Karpas-422 (cell line): Measurements from ENCODE around the gene SLC26A11. TPM values are rescaled to one million over a fixed set of nuclear protein-coding genes. Genes with fewer than 3 reads are reported as not detected.

Experiments
- DNase-seq: peaks from one replicate; pipeline ENCODE4 v3.0.0-alpha.2; 2015
- H2AFZ ChIP-seq: fragments of 200-600 bp; sonication (generic); 2 replicates; pipeline ENCODE4 v1.6.1; 2014; ENCODE audit warnings: antibody characterized with exemption, low read length, mixed read lengths
- H3K27ac ChIP-seq: fragments of 200-600 bp; sonication (generic); 2 replicates; pipeline ENCODE4 v1.5.1; 2014; ENCODE audit warnings: mild to moderate bottlenecking, low read length, moderate library complexity
- H3K27me3 ChIP-seq: fragments of 200-600 bp; sonication (generic); 2 replicates; pipeline ENCODE4 v1.6.1; 2014; ENCODE audit warnings: low read length, mixed read lengths
- H3K36me3 ChIP-seq: fragments of 200-600 bp; sonication (generic); 2 replicates; pipeline ENCODE4 v1.6.1; 2014; ENCODE audit warnings: low read length, mixed read lengths; ENCODE audit not compliant: insufficient read depth
- H3K4me1 ChIP-seq: fragments of 200-600 bp; sonication (generic); 2 replicates; pipeline ENCODE4 v1.6.1; 2014; ENCODE audit warnings: mild to moderate bottlenecking, low read length, mixed read lengths
- H3K4me2 ChIP-seq: fragments of 200-600 bp; sonication (generic); 2 replicates; pipeline ENCODE4 v1.6.1; 2014; ENCODE audit warnings: low read length, low read depth, mild to moderate bottlenecking; ENCODE audit not compliant: poor library complexity, severe bottlenecking
- H3K4me3 ChIP-seq: fragments of 200-600 bp; sonication (generic); 2 replicates; pipeline ENCODE4 v1.5.1; 2014; ENCODE audit warnings: mild to moderate bottlenecking, antibody characterized with exemption, low read length, mixed read lengths
- H3K79me2 ChIP-seq: fragments of 200-600 bp; sonication (generic); 2 replicates; pipeline ENCODE4 v1.6.1; 2014; ENCODE audit warnings: mild to moderate bottlenecking, low read length, mixed read lengths
- H3K9ac ChIP-seq: fragments of 200-600 bp; sonication (generic); 2 replicates; pipeline ENCODE4 v1.6.0; 2014; ENCODE audit warnings: low read length
- H3K9me2 ChIP-seq: fragments of 200-600 bp; sonication (generic), shearing (Covaris generic); replicated peaks from 2 replicates; pipeline ENCODE4 v1.6.0; 2014; ENCODE audit warnings: mild to moderate bottlenecking, low read length, moderate library complexity; ENCODE audit not compliant: insufficient read depth
- H3K9me3 ChIP-seq: fragments of 300-700, 200-600 bp; sonication (generic); 2 replicates; pipeline ENCODE4 v1.6.1; 2014; ENCODE audit warnings: low read length, mixed read lengths
- H4K20me1 ChIP-seq: fragments of 200-600 bp; sonication (generic); 2 replicates; pipeline ENCODE4 v1.6.1; 2014; ENCODE audit warnings: mild to moderate bottlenecking, antibody characterized with exemption, low read length, low read depth; ENCODE audit not compliant: insufficient read depth
- total RNA-seq: library from RNA; depleted of rRNA; stranded (reverse); fragments of >200 nt; shearing (Covaris generic); gene quantifications from 2 replicates; pipeline ENCODE4 v1.2.3, GENCODE V29; 2014; ENCODE audit warnings: low replicate concordance

SLC26A11 gene
- total RNA-seq, 1 experiment from 2014 or later = 7.4 TPM

DNA sequence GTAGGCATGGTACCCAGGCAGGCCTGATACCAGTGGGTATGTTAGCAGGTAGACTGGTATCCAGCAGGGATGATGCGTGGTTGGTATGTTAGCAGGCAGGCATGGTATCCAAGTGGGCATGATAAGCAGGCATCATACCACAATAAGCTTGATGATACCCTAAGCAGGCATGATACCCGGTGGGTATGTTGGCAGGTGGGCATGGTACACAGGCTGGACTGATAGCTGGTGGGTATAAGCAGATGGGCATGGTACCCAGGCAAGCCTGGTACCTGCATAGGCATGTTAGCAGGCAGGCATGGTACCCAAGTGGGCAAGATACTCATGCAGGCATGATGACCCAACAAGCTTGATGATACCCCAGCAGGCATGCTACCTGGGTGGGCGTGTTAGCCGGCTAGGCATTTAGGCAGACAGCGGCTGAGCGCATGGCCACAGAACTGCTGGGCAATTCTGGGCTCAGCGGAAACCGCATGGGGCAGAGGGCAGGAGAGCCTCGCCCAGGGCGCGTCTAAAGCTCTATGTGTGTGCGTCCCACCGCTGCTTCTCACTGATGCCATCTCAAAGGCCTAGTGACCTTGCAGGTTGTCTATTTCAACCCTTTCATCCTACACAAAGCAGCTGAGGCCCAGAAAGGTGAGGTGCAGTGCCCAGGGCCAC is 2.4 kb upstream of the SLC26A11 start:
- Histone ChIP-seq H3K9me2 (no peaks in the 10 kb centered on the region), H3K4me2 (no peak overlapping the region), H3K27me3 (no peaks in the 10 kb centered on the region), H2AFZ (no peak overlapping the region), H3K79me2 (peaks cover 9% of the 10 kb centered on the region; the same call in 1 of the 2 replicates), H3K36me3 (no peaks in the 10 kb centered on the region), H3K9me3 (no peaks in the 10 kb centered on the region), H3K4me3 (no peak overlapping the region), H3K9ac (no peak overlapping the region), H3K4me1 (peaks cover 16% of the 10 kb centered on the region), H3K27ac (no peak overlapping the region), H4K20me1 (no peaks in the 10 kb centered on the region; the same call in 1 of the 2 replicates)
- no peak for DNase-seq

- Histone ChIP-seq H3K9me3 (no peaks in the 10 kb centered on the region), H3K4me1 (peaks cover 16% of the 10 kb centered on the region), H3K9me2 (no peaks in the 10 kb centered on the region), H2AFZ (no peak overlapping the region), H3K36me3 (no peaks in the 10 kb centered on the region), H3K4me2 (no peak overlapping the region), H4K20me1 (no peaks in the 10 kb centered on the region; the same call in 1 of the 2 replicates), H3K79me2 (peaks cover 9% of the 10 kb centered on the region; the same call in 1 of the 2 replicates), H3K4me3 (no peak overlapping the region), H3K27ac (no peak overlapping the region), H3K27me3 (no peaks in the 10 kb centered on the region), H3K9ac (no peak overlapping the region)
- no peak for DNase-seq
Measured at GRCh38 chr17:80218391-80218790, 1.8 kb upstream of the SLC26A11 start.

GRCh38 chr17:80219013-80219762 is 1.0 kb upstream of the SLC26A11 start:
- H3K4me2 ChIP-seq = peak overlapping the region; percentile 98
- DNase-seq = peak; percentile 90
- no peaks in the 10 kb centered on the region for H3K27me3 ChIP-seq
- H2AFZ ChIP-seq = peak overlapping the region; percentile 91; the same call in 1 of the 2 replicates
- H3K9me2 ChIP-seq = no peaks in the 10 kb centered on the region
- no peaks in the 10 kb centered on the region for H3K9me3 ChIP-seq
- no peaks in the 10 kb centered on the region for H3K36me3 ChIP-seq
- peaks cover 16% of the 10 kb centered on the region for H3K4me1 ChIP-seq
- peaks cover 9% of the 10 kb centered on the region; the same call in 1 of the 2 replicates for H3K79me2 ChIP-seq
- no peaks in the 10 kb centered on the region; the same call in 1 of the 2 replicates for H4K20me1 ChIP-seq
- H3K4me3 ChIP-seq = peak overlapping the region; percentile 97
- H3K9ac ChIP-seq = peak overlapping the region; percentile 95
- H3K27ac ChIP-seq = peak overlapping the region; percentile 54

DNA sequence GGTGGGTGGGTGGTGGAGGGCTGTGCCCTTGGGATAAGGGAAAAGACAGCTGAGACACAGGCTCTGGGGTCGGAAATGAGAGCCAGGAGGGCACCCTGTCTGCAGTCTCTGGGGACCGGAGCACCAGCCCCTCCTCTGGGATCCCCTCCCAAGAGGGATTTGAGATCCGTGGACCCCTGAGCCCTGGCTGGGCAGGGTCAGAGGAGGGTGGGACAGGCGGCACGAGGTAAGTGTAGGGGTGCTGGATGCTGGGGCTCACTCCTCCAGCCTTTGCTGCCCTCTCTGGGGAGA is 519 bp upstream of the SLC26A11 start:
- Histone ChIP-seq H3K9me3 (no peaks in the 10 kb centered on the region), H3K9ac (peak overlapping the region; percentile 95), H3K36me3 (no peaks in the 10 kb centered on the region), H3K9me2 (no peaks in the 10 kb centered on the region), H3K79me2 (peaks cover 9% of the 10 kb centered on the region; the same call in 1 of the 2 replicates), H3K4me1 (peaks cover 16% of the 10 kb centered on the region), H3K4me2 (peak overlapping the region; percentile 98), H4K20me1 (no peaks in the 10 kb centered on the region; the same call in 1 of the 2 replicates), H2AFZ (peak overlapping the region; percentile 91; the same call in 1 of the 2 replicates), H3K27ac (peak overlapping the region; percentile 54), H3K27me3 (no peaks in the 10 kb centered on the region), H3K4me3 (peak overlapping the region; percentile 97)
- no peak for DNase-seq

- H3K9ac ChIP-seq = peak overlapping the region; percentile 95
Measured at GRCh38 chr17:80220736-80221215, 549 bp downstream of the SLC26A11 start.

DNA sequence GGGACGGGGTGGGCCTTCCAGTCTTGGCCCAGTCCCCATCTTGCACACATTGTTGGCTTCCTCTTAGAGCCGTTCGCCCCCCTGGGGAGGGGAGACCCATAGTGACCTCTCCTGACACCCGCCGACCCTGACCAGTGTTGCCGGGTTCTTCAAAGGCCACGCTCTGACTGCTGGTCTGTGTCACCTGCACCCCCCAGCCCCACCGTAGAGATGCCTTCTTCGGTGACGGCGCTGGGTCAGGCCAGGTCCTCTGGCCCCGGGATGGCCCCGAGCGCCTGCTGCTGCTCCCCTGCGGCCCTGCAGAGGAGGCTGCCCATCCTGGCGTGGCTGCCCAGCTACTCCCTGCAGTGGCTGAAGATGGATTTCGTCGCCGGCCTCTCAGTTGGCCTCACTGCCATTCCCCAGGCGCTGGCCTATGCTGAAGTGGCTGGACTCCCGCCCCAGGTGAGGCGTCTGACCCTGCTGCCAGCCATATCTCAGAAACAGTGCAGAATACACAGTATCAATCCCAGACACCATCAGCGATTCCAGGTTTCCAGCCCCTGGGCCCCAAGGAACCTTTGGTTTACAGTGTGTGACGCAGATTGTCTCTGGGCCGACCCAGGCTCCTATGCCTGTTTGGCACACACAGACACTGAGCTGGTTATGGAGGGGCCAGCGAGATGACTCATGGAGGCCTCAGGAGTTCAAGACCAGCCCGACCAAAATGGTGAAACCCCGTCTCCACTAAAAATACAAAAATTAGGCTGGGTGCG is 1.3 kb downstream of the SLC26A11 start:
- peaks cover 9% of the 10 kb centered on the region; the same call in 1 of the 2 replicates for H3K79me2 ChIP-seq
- no peak overlapping the region for H3K4me2 ChIP-seq
- no peak overlapping the region for H3K4me3 ChIP-seq
- no peaks in the 10 kb centered on the region for H3K9me3 ChIP-seq
- no peak overlapping the region for H2AFZ ChIP-seq
- DNase-seq = no peak
- no peaks in the 10 kb centered on the region; the same call in 1 of the 2 replicates for H4K20me1 ChIP-seq
- H3K9me2 ChIP-seq = no peaks in the 10 kb centered on the region
- H3K27ac ChIP-seq = no peak overlapping the region
- H3K27me3 ChIP-seq = no peaks in the 10 kb centered on the region
- no peak overlapping the region for H3K9ac ChIP-seq
- H3K36me3 ChIP-seq = no peaks in the 10 kb centered on the region
- H3K4me1 ChIP-seq = peaks cover 16% of the 10 kb centered on the region

More at GRCh38 chr17:80220736-80221215, 549 bp downstream of the SLC26A11 start:
- Histone ChIP-seq H3K27me3 (no peaks in the 10 kb centered on the region), H3K4me2 (peak overlapping the region; percentile 98), H3K9me3 (no peaks in the 10 kb centered on the region), H3K36me3 (no peaks in the 10 kb centered on the region), H4K20me1 (no peaks in the 10 kb centered on the region; the same call in 1 of the 2 replicates), H3K9me2 (no peaks in the 10 kb centered on the region), H3K4me1 (peaks cover 16% of the 10 kb centered on the region), H3K27ac (no peak overlapping the region), H3K4me3 (peak overlapping the region; percentile 97), H3K79me2 (peaks cover 9% of the 10 kb centered on the region; the same call in 1 of the 2 replicates), H2AFZ (peak overlapping the region; percentile 91; the same call in 1 of the 2 replicates)
- no peak for DNase-seq

DNA sequence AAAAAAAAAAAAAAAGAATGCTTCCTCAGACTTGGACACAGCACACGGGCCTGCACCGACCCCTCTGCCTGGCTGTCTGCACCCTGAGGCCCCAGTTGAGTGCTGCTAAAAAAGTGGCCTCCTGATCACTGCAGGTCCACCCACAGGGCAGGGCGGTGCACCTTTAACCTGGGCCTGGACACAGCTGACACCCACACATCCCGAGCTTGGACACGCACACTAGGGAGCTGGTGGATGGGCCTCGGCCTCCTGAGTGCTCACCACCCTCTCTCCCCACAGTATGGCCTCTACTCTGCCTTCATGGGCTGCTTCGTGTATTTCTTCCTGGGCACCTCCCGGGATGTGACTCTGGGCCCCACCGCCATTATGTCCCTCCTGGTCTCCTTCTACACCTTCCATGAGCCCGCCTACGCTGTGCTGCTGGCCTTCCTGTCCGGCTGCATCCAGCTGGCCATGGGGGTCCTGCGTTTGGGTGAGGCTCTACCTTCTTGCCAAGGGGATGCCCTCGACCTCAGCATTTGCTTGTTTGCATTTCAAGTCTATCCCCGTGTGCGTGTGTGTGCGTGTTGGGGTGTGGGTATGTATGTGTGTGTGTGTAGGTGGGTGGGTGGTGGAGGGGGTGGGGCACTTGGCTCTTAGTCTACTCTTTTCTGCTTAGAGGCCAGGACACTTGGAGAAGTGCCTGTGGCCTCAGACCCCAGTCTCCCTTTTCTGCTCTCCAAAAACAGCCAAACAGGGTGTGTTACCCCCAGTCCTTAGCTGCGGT is 2.3 kb downstream of the SLC26A11 start:
- Histone ChIP-seq H3K4me3 (no peak overlapping the region), H3K79me2 (peaks cover 9% of the 10 kb centered on the region; the same call in 1 of the 2 replicates), H3K36me3 (no peaks in the 10 kb centered on the region), H3K4me1 (peaks cover 16% of the 10 kb centered on the region), H4K20me1 (no peaks in the 10 kb centered on the region; the same call in 1 of the 2 replicates), H3K27ac (no peak overlapping the region), H3K27me3 (no peaks in the 10 kb centered on the region), H2AFZ (no peak overlapping the region), H3K4me2 (no peak overlapping the region), H3K9ac (no peak overlapping the region), H3K9me3 (no peaks in the 10 kb centered on the region), H3K9me2 (no peaks in the 10 kb centered on the region)
- DNase-seq = no peak
